Neutrophil (primary cell): ENCODE data around the gene ARHGEF17.

Experiments
- H3K27ac ChIP-seq: fragments of 200-600 bp; sonication (generic); 2 replicates; pipeline ENCODE4 v1.5.1; 2016; ENCODE audit warnings: mild to moderate bottlenecking, moderate library complexity
- H3K27me3 ChIP-seq: fragments of 200-600 bp; sonication (generic); 2 replicates; pipeline ENCODE4 v1.6.0; 2016; ENCODE audit warnings: mild to moderate bottlenecking
- H3K36me3 ChIP-seq: fragments of 200-600 bp; sonication (generic); 2 replicates; pipeline ENCODE4 v1.5.1; 2017
- H3K4me1 ChIP-seq, 2 experiments: fragments of 200-600 bp in 1 of 2; sonication (generic) in 1 of 2; 1 replicate in 1 of 2; 2 replicates in 1 of 2; pipeline versions ENCODE4 v1.5.1 to v1.6.1; 2013 to 2016; ENCODE audit warnings: low read depth in 1 of 2, low read length in 1 of 2, mild to moderate bottlenecking in 1 of 2, moderate library complexity in 1 of 2; ENCODE audit not compliant: control insufficient read depth in 1 of 2, insufficient read depth in 1 of 2
- H3K4me3 ChIP-seq, 2 experiments: fragments of 200-600 bp in 1 of 2; sonication (generic) in 1 of 2; 1 replicate in 1 of 2; 2 replicates in 1 of 2; pipeline ENCODE4 v1.5.1; 2013 to 2016; ENCODE audit warnings: low read depth in 1 of 2, low read length in 1 of 2, mild to moderate bottlenecking in 1 of 2, moderate library complexity in 1 of 2
- H3K9me3 ChIP-seq: fragments of 200-600 bp; sonication (generic); 2 replicates; pipeline ENCODE4 v1.5.1; 2016
- TF ChIP-seq, protein P1 (sequence below): fragments of 200-600 bp; sonication (generic); IDR thresholded peaks from 2 replicates; pipeline ENCODE4 v1.5.1; 2016; ENCODE audit warnings: antibody characterized with exemption

The ARHGEF17 gene

GRCh38 chr11:73277467-73277866 lies 30.6 kb upstream of the ARHGEF17 start:
- H3K36me3 ChIP-seq, result no peaks in the 10 kb centered on the region
- H3K27ac ChIP-seq, result no peak overlapping the region
- no peaks in the 10 kb centered on the region for H3K27me3 ChIP-seq
- no peak overlapping the region for H3K4me3 ChIP-seq
- no peaks in the 10 kb centered on the region for H3K9me3 ChIP-seq
- peaks cover 0 to 5% of the 10 kb centered on the region in 2 experiments for H3K4me1 ChIP-seq
- TF ChIP-seq, protein P1, sequence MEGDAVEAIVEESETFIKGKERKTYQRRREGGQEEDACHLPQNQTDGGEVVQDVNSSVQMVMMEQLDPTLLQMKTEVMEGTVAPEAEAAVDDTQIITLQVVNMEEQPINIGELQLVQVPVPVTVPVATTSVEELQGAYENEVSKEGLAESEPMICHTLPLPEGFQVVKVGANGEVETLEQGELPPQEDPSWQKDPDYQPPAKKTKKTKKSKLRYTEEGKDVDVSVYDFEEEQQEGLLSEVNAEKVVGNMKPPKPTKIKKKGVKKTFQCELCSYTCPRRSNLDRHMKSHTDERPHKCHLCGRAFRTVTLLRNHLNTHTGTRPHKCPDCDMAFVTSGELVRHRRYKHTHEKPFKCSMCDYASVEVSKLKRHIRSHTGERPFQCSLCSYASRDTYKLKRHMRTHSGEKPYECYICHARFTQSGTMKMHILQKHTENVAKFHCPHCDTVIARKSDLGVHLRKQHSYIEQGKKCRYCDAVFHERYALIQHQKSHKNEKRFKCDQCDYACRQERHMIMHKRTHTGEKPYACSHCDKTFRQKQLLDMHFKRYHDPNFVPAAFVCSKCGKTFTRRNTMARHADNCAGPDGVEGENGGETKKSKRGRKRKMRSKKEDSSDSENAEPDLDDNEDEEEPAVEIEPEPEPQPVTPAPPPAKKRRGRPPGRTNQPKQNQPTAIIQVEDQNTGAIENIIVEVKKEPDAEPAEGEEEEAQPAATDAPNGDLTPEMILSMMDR, result no peak

DNA sequence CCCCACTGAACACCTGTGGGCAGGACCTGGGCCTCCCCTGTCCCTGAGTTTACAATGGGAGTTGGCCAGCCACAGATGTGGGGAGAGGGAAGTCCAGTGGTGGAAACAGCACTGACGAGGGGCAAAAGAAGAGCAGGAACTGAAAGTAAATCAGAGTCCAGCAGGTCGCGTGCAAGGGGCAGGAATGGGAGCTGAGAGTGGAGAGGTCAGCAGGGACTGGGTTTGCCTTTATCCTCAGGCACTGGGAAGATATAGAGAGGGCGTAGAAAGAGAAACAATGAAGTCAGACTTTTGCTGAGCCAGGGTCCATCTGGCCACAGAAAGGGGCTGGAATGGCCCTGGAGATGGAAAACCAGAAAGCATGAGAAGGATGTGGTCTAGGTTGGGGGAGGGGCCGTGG lies 27.4 kb upstream of the ARHGEF17 start:
- Histone ChIP-seq H3K4me1 (peaks cover 0 to 9% of the 10 kb centered on the region in 2 experiments), H3K27me3 (no peaks in the 10 kb centered on the region), H3K4me3 (no peak overlapping the region), H3K9me3 (no peaks in the 10 kb centered on the region), H3K36me3 (no peaks in the 10 kb centered on the region), H3K27ac (no peak overlapping the region)
- TF ChIP-seq, protein P1, result no peak

DNA sequence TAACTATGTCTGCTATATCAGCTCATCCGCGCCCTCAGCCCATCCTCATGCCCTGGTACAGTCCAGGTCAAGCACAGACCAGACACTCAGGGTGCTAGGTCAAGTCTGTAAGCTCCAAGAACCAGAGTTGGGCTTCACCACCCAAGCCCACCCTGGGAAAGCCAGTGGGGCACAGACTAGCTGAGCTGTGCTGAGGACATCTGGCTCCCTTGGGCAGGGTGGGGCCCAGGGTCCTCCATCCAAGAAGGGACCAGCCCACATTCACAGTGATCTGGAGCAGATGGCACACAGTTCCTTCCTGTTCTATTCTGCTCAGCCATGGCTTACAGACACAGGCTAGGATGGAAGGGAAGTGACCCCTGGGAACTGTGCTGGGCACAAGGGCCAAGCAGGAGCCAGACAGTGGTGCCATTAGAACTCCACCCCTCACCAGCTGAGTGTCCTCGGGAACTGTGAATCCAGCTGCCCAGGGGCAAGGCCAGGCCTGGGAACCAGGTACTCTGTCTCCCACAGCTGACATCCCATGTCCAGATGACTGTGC lies 26.8 kb upstream of the ARHGEF17 start:
- Histone ChIP-seq H3K27me3 (no peaks in the 10 kb centered on the region), H3K36me3 (no peaks in the 10 kb centered on the region), H3K4me1 (peaks cover 0 to 9% of the 10 kb centered on the region in 2 experiments), H3K4me3 (no peak overlapping the region), H3K9me3 (no peaks in the 10 kb centered on the region), H3K27ac (no peak overlapping the region)
- TF ChIP-seq, protein P1, result no peak

GRCh38 chr11:73281796-73282660 lies 26.0 kb upstream of the ARHGEF17 start:
- no peaks in the 10 kb centered on the region for H3K9me3 ChIP-seq
- H3K4me3 ChIP-seq, result no peak overlapping the region
- no peak overlapping the region for H3K27ac ChIP-seq
- H3K27me3 ChIP-seq, result no peaks in the 10 kb centered on the region
- TF ChIP-seq, protein P1, result no peak
- peaks cover 2 to 9% of the 10 kb centered on the region in 2 experiments for H3K4me1 ChIP-seq
- no peaks in the 10 kb centered on the region for H3K36me3 ChIP-seq

DNA sequence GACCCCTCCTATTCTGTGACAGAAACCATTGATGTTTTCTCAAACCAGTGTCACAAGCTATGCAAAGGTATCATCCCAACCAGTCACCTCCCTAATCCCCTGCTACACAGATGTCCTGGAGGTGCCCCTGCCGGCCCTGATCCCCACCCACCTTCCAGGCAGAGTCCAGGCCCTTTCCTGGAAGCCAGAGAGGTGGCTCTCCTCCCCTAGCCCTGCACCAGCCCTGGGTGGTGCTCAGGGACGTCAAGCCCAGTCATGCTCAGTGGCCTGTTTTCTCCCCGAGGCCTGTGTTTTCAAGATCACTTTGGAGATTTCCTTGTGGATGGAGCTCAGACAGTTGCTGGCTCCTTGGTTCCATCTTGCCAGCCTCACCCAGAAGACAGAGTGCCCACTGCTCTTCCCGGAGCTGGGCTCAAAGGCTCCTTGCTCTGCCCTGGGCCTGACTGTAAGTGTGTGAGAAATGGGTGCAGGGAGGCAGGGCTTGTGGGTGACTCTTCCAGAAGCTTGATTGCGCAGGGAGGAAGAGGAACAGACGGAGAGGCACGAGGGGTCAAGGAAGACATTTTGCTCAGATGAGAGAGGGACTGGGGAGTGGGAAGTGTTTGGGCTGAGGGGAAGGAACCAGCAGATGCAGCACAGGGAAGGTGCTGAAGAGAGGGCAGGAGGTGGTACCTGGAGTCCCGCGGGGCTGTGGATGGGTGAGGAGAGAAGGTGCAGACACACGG lies 24.6 kb upstream of the ARHGEF17 start:
- Histone ChIP-seq H3K27me3 (no peaks in the 10 kb centered on the region), H3K4me1 (peaks cover 16 to 22% of the 10 kb centered on the region in 2 experiments), H3K27ac (no peak overlapping the region), H3K9me3 (no peaks in the 10 kb centered on the region), H3K36me3 (no peaks in the 10 kb centered on the region), H3K4me3 (no peak overlapping the region)
- TF ChIP-seq, protein P1, result no peak
